A673 (cell line): ENCODE results near the gene AQP12B. TPM values are rescaled to one million over a fixed set of nuclear protein-coding genes. Genes with fewer than 3 reads are reported as not detected.
"Not testable (repeated sequence)": the region's sequence is repeated elsewhere in the genome, so short reads cannot be mapped to it uniquely, and the experiment has no call there.

Experiments
- BruUV-seq: library from RNA; stranded (reverse); fragments of 400-500 nt; replicated peaks from 2 replicates; lab custom pipeline; 2021; lab: Mats Ljungman, UMichigan
- CTCF ChIA-PET: fragments of 300-600 bp; sonication (Branson Sonifier 250); formaldehyde crosslinking; loops from one replicate; lab custom pipeline; 2022; ENCODE audit warnings: antibody characterized with exemption; lab: Charles Lee
- POLR2A ChIA-PET: fragments of 300-600 bp; sonication (Branson Sonifier 250); formaldehyde crosslinking; loops from one replicate; lab custom pipeline; 2022; ENCODE audit warnings: antibody characterized with exemption; ENCODE audit not compliant: low non-redundant PET; lab: Charles Lee
- DNase-seq: peaks from one replicate; pipeline ENCODE4 v3.0.0-alpha.2; 2015; ENCODE audit warnings: low spot score
- H3K27ac ChIP-seq: fragments of 200-600 bp; sonication (generic); 2 replicates; pipeline ENCODE4 v1.5.1; 2016; ENCODE audit warnings: mixed run types, low read depth, mild to moderate bottlenecking, mixed read lengths, antibody characterized with exemption, low read length; ENCODE audit not compliant: poor library complexity, severe bottlenecking
- H3K27me3 ChIP-seq: fragments of 200-600 bp; sonication (generic); replicated peaks from 2 replicates; pipeline ENCODE4 v1.6.1; 2017; ENCODE audit warnings: mixed run types, low read depth, mild to moderate bottlenecking, mixed read lengths, antibody characterized with exemption, low read length; ENCODE audit not compliant: insufficient read depth, poor library complexity
- H3K36me3 ChIP-seq: fragments of 200-600 bp; sonication (generic); 2 replicates; pipeline ENCODE4 v1.6.1; 2016; ENCODE audit warnings: mixed run types, mild to moderate bottlenecking, mixed read lengths, antibody characterized with exemption, low read length; ENCODE audit not compliant: insufficient read depth, poor library complexity, severe bottlenecking
- H3K4me1 ChIP-seq: fragments of 200-600 bp; sonication (generic); 2 replicates; pipeline ENCODE4 v1.6.1; 2017; ENCODE audit warnings: mixed run types, mild to moderate bottlenecking, mixed read lengths, antibody characterized with exemption, low read length; ENCODE audit not compliant: insufficient read depth, poor library complexity, severe bottlenecking
- H3K4me3 ChIP-seq: fragments of 200-600 bp; sonication (generic); 2 replicates; pipeline ENCODE4 v1.5.1; 2016; ENCODE audit warnings: low read depth, mixed run types, mild to moderate bottlenecking, mixed read lengths, low read length; ENCODE audit not compliant: poor library complexity, severe bottlenecking
- H3K9me3 ChIP-seq: fragments of 200-600 bp; sonication (generic); 2 replicates; pipeline ENCODE4 v1.6.1; 2016; ENCODE audit warnings: mixed run types, low read depth, mild to moderate bottlenecking, mixed read lengths, antibody characterized with exemption, low read length; ENCODE audit not compliant: poor library complexity, severe bottlenecking
- CTCF ChIP-seq: fragments of 300-800, 200-600 bp; sonication (generic); conservative IDR thresholded peaks from 2 replicates; pipeline ENCODE4 v1.5.1; 2017; ENCODE audit warnings: low read depth, mild to moderate bottlenecking, antibody characterized with exemption, low read length, moderate library complexity, mixed read lengths
- EZH2 ChIP-seq: fragments of 200-600 bp; sonication (generic); IDR thresholded peaks from 2 replicates; pipeline ENCODE4 v1.6.1; 2017; ENCODE audit warnings: borderline replicate concordance, low read depth, mild to moderate bottlenecking, mixed read lengths, antibody characterized with exemption, low read length; ENCODE audit not compliant: poor library complexity, severe bottlenecking
- intact Hi-C: fragments of 100-400 bp; cut with micrococcal nuclease; formaldehyde crosslinking; loops from one replicate; pipeline ENCODE4 v1.10.0; 2022; ENCODE audit not compliant: unreplicated experiment
- total RNA-seq: library from RNA; stranded (reverse); gene quantifications from 2 replicates; pipeline ENCODE4 v1.2.3, GENCODE V29; 2021

Gene AQP12B
- total RNA-seq, 1 experiment from 2014 or later, result not detected

- H3K9me3 ChIP-seq, result peaks cover 11% of the 10 kb centered on the region
- POLR2A ChIA-PET, result no interaction called here
These were observed 20.0 kb downstream of the AQP12B start for GRCh38 chr2:240662681-240663080.

GRCh38 chr2:240659883-240660282, 22.8 kb downstream of the AQP12B start:
- DNase-seq, H3K4me3 ChIP-seq, CTCF ChIA-PET, H3K9me3 ChIP-seq, H3K27ac ChIP-seq, H3K4me1 ChIP-seq, BruUV-seq, POLR2A ChIA-PET, H3K36me3 ChIP-seq, intact Hi-C loops: not testable (repeated sequence)
- H3K27me3 ChIP-seq, result peaks cover 67% of the 10 kb centered on the region

More at GRCh38 chr2:240662681-240663080, 20.0 kb downstream of the AQP12B start:
- intact Hi-C loops, result no loop called here
- Histone ChIP-seq H3K4me3 (no peak overlapping the region), H3K36me3 (no peaks in the 10 kb centered on the region), H3K27me3 (peaks cover 67% of the 10 kb centered on the region), H3K27ac (no peak overlapping the region), H3K4me1 (no peaks in the 10 kb centered on the region)
- CTCF ChIA-PET, result no interaction called here
- no TSS peak for BruUV-seq
- DNase-seq, result no peak
- TF ChIP-seq EZH2 (no peak), CTCF (no peak)

GRCh38 chr2:240655931-240656886, 26.5 kb downstream of the AQP12B start:
- ChIA-PET POLR2A (no interaction called here), CTCF (no interaction called here)
- BruUV-seq, result no TSS peak
- H3K27ac ChIP-seq, result no peak overlapping the region
- no peak overlapping the region for H3K4me3 ChIP-seq
- H3K4me1 ChIP-seq, result no peaks in the 10 kb centered on the region
- no peak for DNase-seq
- H3K9me3 ChIP-seq, result no peaks in the 10 kb centered on the region
- no peak for TF ChIP-seq EZH2
- TF ChIP-seq CTCF, result no peak
- peaks cover 76% of the 10 kb centered on the region for H3K27me3 ChIP-seq
- H3K36me3 ChIP-seq, result no peaks in the 10 kb centered on the region
- intact Hi-C loops, result no loop called here
